AG04449 (cell line): ENCODE results near the gene ENPEP.

ENCODE experiments used
- CTCF ChIA-PET: fragments of 350-600 bp; formaldehyde crosslinking; extraction: SDS; loops from one replicate; lab custom pipeline; 2021; ENCODE audit warnings: antibody characterized with exemption; lab: Yijun Ruan, JAX
- POLR2A ChIA-PET: fragments of 400-600, 350-600 bp; formaldehyde crosslinking; extraction: SDS; loops from one replicate; lab custom pipeline; 2020; ENCODE audit warnings: antibody characterized with exemption, inconsistent platforms; lab: Yijun Ruan, JAX
- DNase-seq: peaks from one replicate; pipeline ENCODE4 v3.0.0-alpha.2; 2010; ENCODE audit warnings: low read depth, low spot score
- H3K4me3 ChIP-seq: 2 replicates; pipeline ENCODE4 v1.5.1; 2011; ENCODE audit warnings: low read depth, mild to moderate bottlenecking, control low read depth, low read length
- TF ChIP-seq, protein P1 (sequence below): IDR thresholded peaks from one replicate; pipeline ENCODE4 v1.5.1; 2011; ENCODE audit warnings: mild to moderate bottlenecking, moderate library complexity, low read length, control low read depth, inconsistent platforms; ENCODE audit not compliant: insufficient read depth; ENCODE audit errors: missing control alignments

ENPEP gene

DNA sequence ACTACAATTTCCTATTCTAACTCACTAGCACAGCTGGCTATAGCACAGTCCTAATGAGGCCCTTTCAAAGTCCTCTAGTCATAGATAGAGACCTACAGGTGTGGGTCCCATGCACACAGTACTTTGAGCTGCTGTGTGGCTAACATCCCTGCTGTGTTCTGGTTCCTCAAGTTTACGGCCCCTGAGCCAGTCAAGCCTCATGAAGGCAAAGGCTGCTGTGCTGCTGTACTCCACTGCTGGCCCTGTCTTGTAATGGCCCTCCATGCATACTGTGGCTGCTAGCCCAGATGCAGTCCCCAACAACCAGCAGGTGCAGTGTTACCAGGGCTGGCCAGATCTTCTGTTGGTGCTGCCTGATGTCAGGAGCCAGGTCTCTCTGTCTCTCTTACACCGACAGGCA lies 23.4 kb upstream of the ENPEP start:
- no peak overlapping the region for H3K4me3 ChIP-seq
- no peak for DNase-seq
- ChIA-PET POLR2A (no interaction called here), CTCF (interaction anchor here (0.9 kb wide), 1 partner anchor 56 kb away, joined by 3 read pairs; no protein-coding TSS in a partner anchor)
- TF ChIP-seq, protein P1, sequence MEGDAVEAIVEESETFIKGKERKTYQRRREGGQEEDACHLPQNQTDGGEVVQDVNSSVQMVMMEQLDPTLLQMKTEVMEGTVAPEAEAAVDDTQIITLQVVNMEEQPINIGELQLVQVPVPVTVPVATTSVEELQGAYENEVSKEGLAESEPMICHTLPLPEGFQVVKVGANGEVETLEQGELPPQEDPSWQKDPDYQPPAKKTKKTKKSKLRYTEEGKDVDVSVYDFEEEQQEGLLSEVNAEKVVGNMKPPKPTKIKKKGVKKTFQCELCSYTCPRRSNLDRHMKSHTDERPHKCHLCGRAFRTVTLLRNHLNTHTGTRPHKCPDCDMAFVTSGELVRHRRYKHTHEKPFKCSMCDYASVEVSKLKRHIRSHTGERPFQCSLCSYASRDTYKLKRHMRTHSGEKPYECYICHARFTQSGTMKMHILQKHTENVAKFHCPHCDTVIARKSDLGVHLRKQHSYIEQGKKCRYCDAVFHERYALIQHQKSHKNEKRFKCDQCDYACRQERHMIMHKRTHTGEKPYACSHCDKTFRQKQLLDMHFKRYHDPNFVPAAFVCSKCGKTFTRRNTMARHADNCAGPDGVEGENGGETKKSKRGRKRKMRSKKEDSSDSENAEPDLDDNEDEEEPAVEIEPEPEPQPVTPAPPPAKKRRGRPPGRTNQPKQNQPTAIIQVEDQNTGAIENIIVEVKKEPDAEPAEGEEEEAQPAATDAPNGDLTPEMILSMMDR, result no peak

DNA sequence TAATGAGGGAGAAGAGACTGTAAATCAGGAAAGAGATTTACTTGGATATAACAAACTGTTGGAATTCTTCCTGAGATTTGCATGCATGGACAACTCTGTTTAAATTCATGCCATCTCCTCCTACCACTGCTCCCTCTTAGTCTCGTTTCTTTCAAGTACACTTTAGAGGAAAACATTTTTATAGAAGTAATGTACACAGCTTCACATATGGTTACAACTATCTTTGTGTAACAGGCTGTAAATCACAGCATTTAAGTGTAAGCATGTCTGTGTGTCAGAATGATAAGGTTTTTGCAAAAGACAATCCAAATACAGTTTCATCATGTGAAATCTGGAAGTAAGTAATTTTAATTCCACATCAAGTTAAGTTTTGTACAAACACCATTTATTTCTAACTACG lies 21.5 kb upstream of the ENPEP start:
- no peak for DNase-seq
- TF ChIP-seq, protein P1, result no peak
- POLR2A ChIA-PET, result no interaction called here
- CTCF ChIA-PET, result interaction anchor here (1.2 kb wide), 1 partner anchor 10 kb away, joined by 3 read pairs; no protein-coding TSS in a partner anchor
- H3K4me3 ChIP-seq, result no peak overlapping the region

DNA sequence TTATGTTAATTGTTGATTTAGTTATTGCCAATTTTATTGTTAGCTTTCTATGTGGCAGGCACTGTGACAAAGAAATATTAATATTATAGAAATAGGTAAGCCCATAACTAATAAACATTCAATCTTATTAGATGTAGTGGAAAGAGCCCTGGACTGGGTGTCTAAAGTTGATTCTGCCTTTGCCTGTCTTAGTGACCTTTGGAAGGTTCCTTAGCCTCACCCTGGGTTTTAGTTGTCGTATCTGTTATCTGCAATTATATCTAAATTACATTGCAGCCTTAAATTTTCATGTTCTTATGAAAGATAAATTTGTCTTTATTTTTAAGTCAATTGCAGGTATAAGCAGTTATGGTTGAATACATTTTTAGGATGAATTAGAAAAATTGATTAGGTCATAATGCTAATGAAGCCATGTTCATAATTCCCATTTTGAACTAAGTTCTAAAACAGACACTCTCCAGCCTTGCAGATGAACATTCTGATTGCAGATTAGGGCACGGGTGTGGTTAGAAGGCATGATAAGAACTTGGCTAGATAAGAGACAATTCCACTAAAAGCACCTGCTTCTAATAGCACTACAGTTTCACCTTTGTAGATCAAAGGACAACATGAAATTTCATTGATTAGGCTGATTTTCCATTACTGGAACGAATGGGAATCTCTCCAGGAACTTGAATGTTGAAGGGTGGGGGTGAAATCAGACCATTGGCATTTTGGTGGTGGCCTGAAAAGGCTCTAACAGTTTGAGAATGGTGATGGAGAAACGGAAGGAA lies 17.3 kb upstream of the ENPEP start:
- no peak for DNase-seq
- CTCF ChIA-PET, result no interaction called here
- POLR2A ChIA-PET, result no interaction called here
- TF ChIP-seq, protein P1, result no peak
- H3K4me3 ChIP-seq, result no peak overlapping the region

DNA sequence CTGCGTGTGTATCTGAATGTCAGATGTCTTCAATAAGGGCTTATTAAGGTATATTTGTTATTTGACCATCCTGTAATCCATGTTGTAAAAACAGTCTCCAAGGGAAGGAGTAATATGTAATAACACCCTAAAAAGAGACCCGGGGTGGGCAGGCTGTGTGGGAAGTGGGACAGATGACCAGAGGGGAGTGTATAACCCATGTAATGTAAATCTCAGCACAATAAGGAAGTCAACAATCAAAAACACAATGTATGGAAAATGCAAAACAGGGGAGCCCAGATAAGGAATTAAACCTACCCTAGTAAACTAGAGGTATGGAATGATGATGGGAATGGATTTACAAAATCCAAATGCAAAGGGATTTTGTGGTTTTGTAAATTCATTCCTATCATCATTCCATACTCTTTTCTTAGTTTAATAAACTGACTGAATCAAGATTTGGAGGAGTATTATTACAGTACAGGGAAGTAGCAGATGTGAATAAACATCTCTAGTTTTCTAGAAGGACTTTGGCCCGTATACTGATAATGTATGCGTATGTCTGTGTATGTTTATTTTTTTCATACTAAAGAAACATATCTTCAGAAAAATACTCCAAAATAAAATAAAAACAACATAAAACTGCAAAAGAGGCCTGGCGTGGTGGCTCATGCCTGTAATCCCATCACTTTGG lies 15.7 kb upstream of the ENPEP start:
- no peak overlapping the region for H3K4me3 ChIP-seq
- no peak for DNase-seq
- TF ChIP-seq, protein P1, result no peak
- ChIA-PET POLR2A (no interaction called here), CTCF (no interaction called here)

DNA sequence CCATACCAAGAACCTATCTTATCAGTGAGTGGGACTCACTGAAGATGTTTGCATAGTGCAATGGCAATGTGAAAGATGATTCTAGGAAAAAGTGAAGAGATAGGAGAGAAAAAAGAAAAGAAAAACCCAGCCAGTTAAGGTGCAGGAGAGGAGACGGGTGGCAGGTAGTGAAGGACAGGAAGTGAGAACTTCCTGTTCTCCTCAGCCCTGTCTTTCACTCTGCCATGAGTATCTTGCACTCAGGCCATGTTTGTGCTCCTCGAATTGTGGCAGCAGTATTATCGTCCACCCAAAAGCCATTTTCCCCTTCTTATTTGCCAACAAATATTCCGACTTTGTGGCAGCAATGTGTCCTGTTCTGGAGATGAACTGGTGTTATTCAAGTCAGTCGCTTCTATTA lies 8.6 kb upstream of the ENPEP start:
- DNase-seq, result no peak
- H3K4me3 ChIP-seq, result no peak overlapping the region
- POLR2A ChIA-PET, result no interaction called here
- CTCF ChIA-PET, result interaction anchor here (2.1 kb wide), 1 partner anchor 42 kb away, joined by 10 read pairs; no protein-coding TSS in a partner anchor
- TF ChIP-seq, protein P1, result no peak

DNA sequence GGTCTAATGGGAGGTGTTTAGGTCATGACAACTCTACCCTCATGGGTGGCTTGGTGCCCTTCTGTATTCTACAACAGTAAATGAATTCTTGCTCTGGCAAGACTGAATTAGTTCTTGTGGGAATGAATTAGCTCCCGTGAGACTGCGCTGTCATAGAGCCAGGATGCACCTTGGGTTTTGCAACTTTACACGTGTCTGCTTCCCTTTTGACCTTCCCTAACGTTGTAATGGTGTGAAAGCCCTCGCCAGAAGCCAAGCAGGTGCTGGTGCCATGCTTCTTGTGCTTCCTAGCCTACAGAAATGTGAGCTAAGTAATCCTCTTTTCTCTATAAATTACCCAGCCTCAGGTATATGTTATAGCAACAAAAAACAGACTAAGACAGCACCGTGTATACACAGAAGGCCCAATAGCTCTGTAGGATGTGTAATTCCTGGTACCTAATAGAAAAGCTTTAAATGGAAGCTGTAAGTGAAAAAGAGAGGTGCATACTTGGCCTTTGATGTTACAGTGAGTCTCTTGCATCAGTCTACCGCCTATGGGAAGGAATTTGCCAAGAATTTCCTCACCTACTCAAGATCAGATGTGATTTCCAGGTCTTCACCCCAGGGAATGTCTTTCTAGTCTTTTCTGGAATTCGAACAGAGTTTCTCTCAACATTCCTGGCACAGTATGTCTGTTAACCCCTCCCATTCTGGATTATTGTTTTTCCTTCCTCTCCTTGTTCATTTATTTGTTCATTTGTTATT lies 3.2 kb upstream of the ENPEP start:
- DNase-seq, result no peak
- ChIA-PET CTCF (interaction anchor here (0.7 to 1.1 kb wide), 3 partner anchors 10 to 41 kb away, joined by 3 read pairs; no protein-coding TSS in a partner anchor), POLR2A (no interaction called here)
- no peak overlapping the region for H3K4me3 ChIP-seq
- TF ChIP-seq, protein P1, result no peak
